Colonic mucosa (tissue), 4 donors: Measurements from ENCODE around the gene FBRSL1. TPM values are rescaled to one million over a fixed set of nuclear protein-coding genes. Genes with fewer than 3 reads are reported as not detected.
A peak's percentile ranks its signal among the peaks of the same experiment; 100 is the strongest.

Source experiments
- DNase-seq: peaks from one replicate; pipeline ENCODE4 v3.0.0-alpha.2; 2020
- H3K27ac ChIP-seq: fragments of 200-600 bp; one replicate; pipeline ENCODE4 v1.8.0; 2021
- H3K27me3 ChIP-seq: fragments of 200-600 bp; one replicate; pipeline ENCODE4 v1.8.0; 2021
- H3K36me3 ChIP-seq: fragments of 200-600 bp; one replicate; pipeline ENCODE4 v1.8.0; 2021
- H3K4me1 ChIP-seq: fragments of 200-600 bp; one replicate; pipeline ENCODE4 v1.8.0; 2021; ENCODE audit warnings: mild to moderate bottlenecking
- H3K4me3 ChIP-seq: fragments of 200-600 bp; one replicate; pipeline ENCODE4 v1.8.0; 2021
- H3K9ac ChIP-seq, 2 donors: one replicate each; pipeline ENCODE4 v1.7.0; 2013; ENCODE audit warnings: control low read depth in 2 of 2, low read depth in 2 of 2, low read length in 2 of 2
- H3K9me3 ChIP-seq: fragments of 200-600 bp; one replicate; pipeline ENCODE4 v1.8.0; 2021
- intact Hi-C: fragments of 100-400 bp; cut with DNase I; formaldehyde crosslinking; loops from one replicate; pipeline ENCODE4 v1.14.1; 2022
- total RNA-seq, 2 donors: library from RNA; stranded (reverse); fragmentation: NEBNext Ultra II Directional in 1 of 2; extraction: Animal tissue kit (Norgen Biotek cat#: 25700) in 1 of 2; gene quantifications; one replicate each; pipeline ENCODE4 v1.2.1, GENCODE V29; 2021
- TF ChIP-seq, protein P1 (sequence below): fragments of 200-600 bp; IDR thresholded peaks from one replicate; pipeline ENCODE4 v1.8.0; 2022; ENCODE audit warnings: antibody characterized with exemption, mild to moderate bottlenecking
- donor health status: healthy.
- donor health status: DM: no; HTN: no; CAD: no.
- donor health status: DM: no; HTN: no; CAD: no.

FBRSL1 gene
- total RNA-seq, 2 donors from 2014 or later = 51.9 to 101 TPM

- no peak overlapping the region for H3K4me3 ChIP-seq
- intact Hi-C loops = no loop called here
- H3K36me3 ChIP-seq = no peaks in the 10 kb centered on the region
- DNase-seq = peak; percentile 68
- no peaks in the 10 kb centered on the region for H3K27me3 ChIP-seq
- H3K9me3 ChIP-seq = no peaks in the 10 kb centered on the region
- no peak overlapping the region for H3K27ac ChIP-seq
- peaks cover 5% of the 10 kb centered on the region for H3K4me1 ChIP-seq
- TF ChIP-seq, protein P1, sequence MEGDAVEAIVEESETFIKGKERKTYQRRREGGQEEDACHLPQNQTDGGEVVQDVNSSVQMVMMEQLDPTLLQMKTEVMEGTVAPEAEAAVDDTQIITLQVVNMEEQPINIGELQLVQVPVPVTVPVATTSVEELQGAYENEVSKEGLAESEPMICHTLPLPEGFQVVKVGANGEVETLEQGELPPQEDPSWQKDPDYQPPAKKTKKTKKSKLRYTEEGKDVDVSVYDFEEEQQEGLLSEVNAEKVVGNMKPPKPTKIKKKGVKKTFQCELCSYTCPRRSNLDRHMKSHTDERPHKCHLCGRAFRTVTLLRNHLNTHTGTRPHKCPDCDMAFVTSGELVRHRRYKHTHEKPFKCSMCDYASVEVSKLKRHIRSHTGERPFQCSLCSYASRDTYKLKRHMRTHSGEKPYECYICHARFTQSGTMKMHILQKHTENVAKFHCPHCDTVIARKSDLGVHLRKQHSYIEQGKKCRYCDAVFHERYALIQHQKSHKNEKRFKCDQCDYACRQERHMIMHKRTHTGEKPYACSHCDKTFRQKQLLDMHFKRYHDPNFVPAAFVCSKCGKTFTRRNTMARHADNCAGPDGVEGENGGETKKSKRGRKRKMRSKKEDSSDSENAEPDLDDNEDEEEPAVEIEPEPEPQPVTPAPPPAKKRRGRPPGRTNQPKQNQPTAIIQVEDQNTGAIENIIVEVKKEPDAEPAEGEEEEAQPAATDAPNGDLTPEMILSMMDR = no peak
- no peak overlapping the region for H3K9ac ChIP-seq
Observed at GRCh38 chr12:132520421-132521199, 30.7 kb downstream of the FBRSL1 start.

DNA sequence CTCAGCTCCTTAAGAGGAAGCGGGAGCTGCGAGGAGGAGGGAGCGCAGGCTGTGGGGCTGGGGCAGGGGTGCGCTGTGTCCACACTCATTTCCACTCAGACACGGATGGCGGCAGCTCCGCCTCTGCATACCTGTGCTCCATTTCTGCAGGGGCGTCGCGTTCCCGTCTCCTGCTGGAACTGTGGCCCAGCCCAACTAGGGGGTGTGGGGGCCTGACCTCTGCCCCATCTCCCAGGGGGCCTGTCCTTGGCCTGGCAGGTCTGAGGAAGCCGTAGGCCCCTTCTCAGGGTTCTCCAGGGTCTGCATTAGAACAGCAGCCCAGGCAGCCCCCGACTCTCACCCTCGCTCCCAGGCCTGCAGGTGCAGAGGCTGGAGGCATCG is 31.2 kb downstream of the FBRSL1 start:
- Histone ChIP-seq H3K9me3 (no peaks in the 10 kb centered on the region), H3K27me3 (no peaks in the 10 kb centered on the region), H3K4me1 (peaks cover 5% of the 10 kb centered on the region), H3K4me3 (no peak overlapping the region), H3K36me3 (no peaks in the 10 kb centered on the region), H3K27ac (no peak overlapping the region), H3K9ac (no peak overlapping the region)
- intact Hi-C loops = no loop called here
- DNase-seq = no peak
- TF ChIP-seq, protein P1 = no peak

GRCh38 chr12:132521712-132522292 is 31.9 kb downstream of the FBRSL1 start:
- Histone ChIP-seq H3K27me3 (no peaks in the 10 kb centered on the region), H3K36me3 (no peaks in the 10 kb centered on the region), H3K27ac (no peak overlapping the region), H3K9me3 (no peaks in the 10 kb centered on the region), H3K4me1 (peaks cover 5% of the 10 kb centered on the region), H3K4me3 (no peak overlapping the region), H3K9ac (no peak overlapping the region)
- intact Hi-C loops = loop anchor here (2.0 kb wide), 1 partner anchor 107 kb away; no protein-coding TSS in a partner anchor
- DNase-seq = no peak
- TF ChIP-seq, protein P1 = no peak

GRCh38 chr12:132522592-132523380 is 32.8 kb downstream of the FBRSL1 start:
- no peak overlapping the region for H3K9ac ChIP-seq
- intact Hi-C loops = loop anchor here (2.0 kb wide), 1 partner anchor 108 kb away; no protein-coding TSS in a partner anchor
- no peak overlapping the region for H3K27ac ChIP-seq
- TF ChIP-seq, protein P1 = no peak
- no peak for DNase-seq
- H3K4me1 ChIP-seq = peaks cover 5% of the 10 kb centered on the region
- H3K36me3 ChIP-seq = no peaks in the 10 kb centered on the region
- H3K27me3 ChIP-seq = no peaks in the 10 kb centered on the region
- no peak overlapping the region for H3K4me3 ChIP-seq
- no peaks in the 10 kb centered on the region for H3K9me3 ChIP-seq

GRCh38 chr12:132523576-132524331 is 33.8 kb downstream of the FBRSL1 start:
- no peak overlapping the region for H3K4me3 ChIP-seq
- no peak overlapping the region for H3K27ac ChIP-seq
- no peaks in the 10 kb centered on the region for H3K36me3 ChIP-seq
- DNase-seq = peak; percentile 77
- no peaks in the 10 kb centered on the region for H3K9me3 ChIP-seq
- TF ChIP-seq, protein P1 = peak; percentile 86
- no peaks in the 10 kb centered on the region for H3K27me3 ChIP-seq
- intact Hi-C loops = loop anchor here (2.0 kb wide), 1 partner anchor 109 kb away; no protein-coding TSS in a partner anchor
- H3K9ac ChIP-seq = no peak overlapping the region
- peaks cover 5% of the 10 kb centered on the region for H3K4me1 ChIP-seq
